Measurements from ENCODE around the gene MEIS1.
A peak's percentile ranks its signal among the peaks of the same experiment; 100 is the strongest.

The MEIS1 gene

GRCh38 chr2:66571918-66572317 is 137.0 kb downstream of the MEIS1 start:
- no peak overlapping the region for H3K4me3 ChIP-seq (ENCODE audit: low read depth, low read length)

GRCh38 chr2:66572391-66572790 is 137.5 kb downstream of the MEIS1 start:
- H3K4me3 ChIP-seq (ENCODE audit: low read depth, low read length), result no peak overlapping the region
- no peak for TF ChIP-seq CTCF (IDR thresholded peaks at IDR 0.05; ENCODE audit: low read depth, low read length)

More at GRCh38 chr2:66571918-66572317, 137.0 kb downstream of the MEIS1 start:
- no peak for TF ChIP-seq CTCF (IDR thresholded peaks at IDR 0.05; ENCODE audit: low read depth, low read length)

- H3K4me3 ChIP-seq (ENCODE audit: low read depth, low read length), result peak overlapping the region; percentile 46
- TF ChIP-seq CTCF (IDR thresholded peaks at IDR 0.05; ENCODE audit: low read depth, low read length), result no peak
These were observed 138.5 kb downstream of the MEIS1 start for GRCh38 chr2:66573416-66573815.

- peak overlapping the region; percentile 46 for H3K4me3 ChIP-seq (ENCODE audit: low read depth, low read length)
These were observed 138.9 kb downstream of the MEIS1 start for GRCh38 chr2:66573821-66574233.

GRCh38 chr2:66574701-66575624 is 140.0 kb downstream of the MEIS1 start:
- peak; percentile 46 for TF ChIP-seq CTCF (IDR thresholded peaks at IDR 0.05; ENCODE audit: low read depth, low read length)
- peak overlapping the region; percentile 62 for H3K4me3 ChIP-seq (ENCODE audit: low read depth, low read length)

More at GRCh38 chr2:66573821-66574233, 138.9 kb downstream of the MEIS1 start:
- TF ChIP-seq CTCF (IDR thresholded peaks at IDR 0.05; ENCODE audit: low read depth, low read length), result no peak

GRCh38 chr2:66575625-66576310 is 140.8 kb downstream of the MEIS1 start:
- peak overlapping the region; percentile 62 for H3K4me3 ChIP-seq (ENCODE audit: low read depth, low read length)
- TF ChIP-seq CTCF (IDR thresholded peaks at IDR 0.05; ENCODE audit: low read depth, low read length), result no peak

GRCh38 chr2:66576311-66576560 is 141.3 kb downstream of the MEIS1 start:
- TF ChIP-seq CTCF (IDR thresholded peaks at IDR 0.05; ENCODE audit: low read depth, low read length), result no peak
- H3K4me3 ChIP-seq (ENCODE audit: low read depth, low read length), result peak overlapping the region; percentile 62

Measured in WI38 (cell line).